ENCODE measurements around the gene AP5M1.

DNA sequence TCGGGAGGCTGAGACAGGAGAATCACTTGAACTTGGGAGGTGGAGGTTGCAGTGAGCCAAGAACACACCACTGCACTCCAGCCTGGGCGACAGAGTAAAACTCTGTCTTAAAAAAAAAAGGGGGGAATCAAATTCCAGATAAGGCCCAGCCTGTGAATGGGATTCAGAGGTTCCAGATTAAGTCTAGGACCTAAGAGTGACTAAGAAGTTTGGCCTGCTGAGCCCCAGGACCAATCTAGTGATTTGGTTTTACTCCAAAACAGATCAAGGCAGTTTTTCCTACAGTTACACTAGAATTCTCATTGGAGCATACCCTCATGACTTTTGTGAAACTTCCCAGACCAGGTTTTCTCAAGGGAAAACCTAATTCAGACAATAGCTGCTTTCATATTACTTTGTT is 22.8 kb upstream of the AP5M1 start:
- TF ChIP-seq, protein P1, sequence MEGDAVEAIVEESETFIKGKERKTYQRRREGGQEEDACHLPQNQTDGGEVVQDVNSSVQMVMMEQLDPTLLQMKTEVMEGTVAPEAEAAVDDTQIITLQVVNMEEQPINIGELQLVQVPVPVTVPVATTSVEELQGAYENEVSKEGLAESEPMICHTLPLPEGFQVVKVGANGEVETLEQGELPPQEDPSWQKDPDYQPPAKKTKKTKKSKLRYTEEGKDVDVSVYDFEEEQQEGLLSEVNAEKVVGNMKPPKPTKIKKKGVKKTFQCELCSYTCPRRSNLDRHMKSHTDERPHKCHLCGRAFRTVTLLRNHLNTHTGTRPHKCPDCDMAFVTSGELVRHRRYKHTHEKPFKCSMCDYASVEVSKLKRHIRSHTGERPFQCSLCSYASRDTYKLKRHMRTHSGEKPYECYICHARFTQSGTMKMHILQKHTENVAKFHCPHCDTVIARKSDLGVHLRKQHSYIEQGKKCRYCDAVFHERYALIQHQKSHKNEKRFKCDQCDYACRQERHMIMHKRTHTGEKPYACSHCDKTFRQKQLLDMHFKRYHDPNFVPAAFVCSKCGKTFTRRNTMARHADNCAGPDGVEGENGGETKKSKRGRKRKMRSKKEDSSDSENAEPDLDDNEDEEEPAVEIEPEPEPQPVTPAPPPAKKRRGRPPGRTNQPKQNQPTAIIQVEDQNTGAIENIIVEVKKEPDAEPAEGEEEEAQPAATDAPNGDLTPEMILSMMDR (conservative IDR thresholded peaks at IDR 0.05; ENCODE audit: low read depth, low read length): no peak
- TF ChIP-seq EZH2 (IDR thresholded peaks at IDR 0.05; ENCODE audit: borderline replicate concordance, low read depth, low read length, poor library complexity, severe bottlenecking): no peak
